ENCODE results near the gene LRTM1. TPM values are rescaled to one million over a fixed set of nuclear protein-coding genes. Genes with fewer than 3 reads are reported as not detected.

The LRTM1 gene
- total RNA-seq, 1 donor from 2014 or later, result not detected

- no peaks in the 10 kb centered on the region for H3K4me1 Mint-ChIP-seq (ENCODE audit: unreplicated experiment)
- no peak for TF ChIP-seq CTCF (IDR thresholded peaks at IDR 0.05; ENCODE audit: unreplicated experiment)
- no peak overlapping the region for H3K4me3 Mint-ChIP-seq (ENCODE audit: unreplicated experiment)
- no peak overlapping the region for H3K27ac Mint-ChIP-seq (ENCODE audit: unreplicated experiment)
- peaks cover 5% of the 10 kb centered on the region for H3K27me3 Mint-ChIP-seq (ENCODE audit: unreplicated experiment)
- no peaks in the 10 kb centered on the region for H3K36me3 Mint-ChIP-seq (ENCODE audit: low read depth, unreplicated experiment)
- DNase-seq (ENCODE audit: low spot score), result no peak
- no peaks in the 10 kb centered on the region for H3K9me3 Mint-ChIP-seq (ENCODE audit: unreplicated experiment)
Observed at GRCh38 chr3:54900838-54901591, 26.8 kb downstream of the LRTM1 start.

- H3K4me1 Mint-ChIP-seq (ENCODE audit: unreplicated experiment), result no peaks in the 10 kb centered on the region
- H3K9me3 Mint-ChIP-seq (ENCODE audit: unreplicated experiment), result no peaks in the 10 kb centered on the region
- DNase-seq (ENCODE audit: low spot score), result no peak
Observed at GRCh38 chr3:54899273-54899672, 28.6 kb downstream of the LRTM1 start.

GRCh38 chr3:54897028-54897711 lies 30.7 kb downstream of the LRTM1 start:
- H3K36me3 Mint-ChIP-seq (ENCODE audit: low read depth, unreplicated experiment), result no peaks in the 10 kb centered on the region
- H3K4me3 Mint-ChIP-seq (ENCODE audit: unreplicated experiment), result no peak overlapping the region
- no peaks in the 10 kb centered on the region for H3K27me3 Mint-ChIP-seq (ENCODE audit: unreplicated experiment)
- no peaks in the 10 kb centered on the region for H3K9me3 Mint-ChIP-seq (ENCODE audit: unreplicated experiment)
- no peak overlapping the region for H3K27ac Mint-ChIP-seq (ENCODE audit: unreplicated experiment)
- TF ChIP-seq CTCF (IDR thresholded peaks at IDR 0.05; ENCODE audit: unreplicated experiment), result no peak
- H3K4me1 Mint-ChIP-seq (ENCODE audit: unreplicated experiment), result no peaks in the 10 kb centered on the region
- DNase-seq (ENCODE audit: low spot score), result no peak

More at GRCh38 chr3:54899273-54899672, 28.6 kb downstream of the LRTM1 start:
- H3K27me3 Mint-ChIP-seq (ENCODE audit: unreplicated experiment), result peaks cover 3% of the 10 kb centered on the region
- no peak overlapping the region for H3K27ac Mint-ChIP-seq (ENCODE audit: unreplicated experiment)
- no peak for TF ChIP-seq CTCF (IDR thresholded peaks at IDR 0.05; ENCODE audit: unreplicated experiment)
- H3K36me3 Mint-ChIP-seq (ENCODE audit: low read depth, unreplicated experiment), result no peaks in the 10 kb centered on the region
- no peak overlapping the region for H3K4me3 Mint-ChIP-seq (ENCODE audit: unreplicated experiment)

- H3K4me3 Mint-ChIP-seq (ENCODE audit: unreplicated experiment), result no peak overlapping the region
- H3K9me3 Mint-ChIP-seq (ENCODE audit: unreplicated experiment), result no peaks in the 10 kb centered on the region
- no peaks in the 10 kb centered on the region for H3K36me3 Mint-ChIP-seq (ENCODE audit: low read depth, unreplicated experiment)
- no peak for DNase-seq (ENCODE audit: low spot score)
- no peak overlapping the region for H3K27ac Mint-ChIP-seq (ENCODE audit: unreplicated experiment)
- peaks cover 2% of the 10 kb centered on the region for H3K4me1 Mint-ChIP-seq (ENCODE audit: unreplicated experiment)
- TF ChIP-seq CTCF (IDR thresholded peaks at IDR 0.05; ENCODE audit: unreplicated experiment), result no peak
- no peaks in the 10 kb centered on the region for H3K27me3 Mint-ChIP-seq (ENCODE audit: unreplicated experiment)
Observed at GRCh38 chr3:54895613-54896012, 32.2 kb downstream of the LRTM1 start.

GRCh38 chr3:54892168-54892567 lies 35.7 kb downstream of the LRTM1 start:
- Mint-ChIP-seq H3K27ac (ENCODE audit: unreplicated experiment) (no peak overlapping the region), H3K9me3 (ENCODE audit: unreplicated experiment) (no peaks in the 10 kb centered on the region), H3K27me3 (ENCODE audit: unreplicated experiment) (no peaks in the 10 kb centered on the region), H3K4me1 (ENCODE audit: unreplicated experiment) (peaks cover 2% of the 10 kb centered on the region), H3K4me3 (ENCODE audit: unreplicated experiment) (no peak overlapping the region), H3K36me3 (ENCODE audit: low read depth, unreplicated experiment) (no peaks in the 10 kb centered on the region)
- DNase-seq (ENCODE audit: low spot score), result no peak
- TF ChIP-seq CTCF (IDR thresholded peaks at IDR 0.05; ENCODE audit: unreplicated experiment), result no peak

Data from endothelial cell (in vitro differentiated cells).